HEK293 (cell line): ENCODE results near the gene KHSRP.

Experiments used
- KLF16 ChIP-seq: fragments of 450-650 bp; formaldehyde crosslinking; IDR thresholded peaks from 2 replicates; pipeline ENCODE4 v1.5.1; 2017; ENCODE audit warnings: missing biosample characterization, missing genetic modification characterization
- RBAK ChIP-seq: fragments of 450-650 bp; formaldehyde crosslinking; IDR thresholded peaks from 2 replicates; pipeline ENCODE4 v1.5.1; 2016; ENCODE audit warnings: missing biosample characterization, missing genetic modification characterization
- TCF7L2 ChIP-seq: IDR thresholded peaks from 2 replicates; pipeline ENCODE4 v1.6.1; 2011; ENCODE audit warnings: low read depth, mild to moderate bottlenecking, inconsistent platforms, low read length, moderate library complexity, borderline replicate concordance
- ZNF138 ChIP-seq: fragments of 450-650 bp; formaldehyde crosslinking; IDR thresholded peaks from 2 replicates; pipeline ENCODE4 v1.5.1; 2016; ENCODE audit warnings: missing biosample characterization, missing genetic modification characterization, borderline replicate concordance
- ZNF174 ChIP-seq: fragments of 450-650 bp; formaldehyde crosslinking; IDR thresholded peaks from 2 replicates; pipeline ENCODE4 v1.5.0; 2017; ENCODE audit warnings: missing biosample characterization, mild to moderate bottlenecking, missing genetic modification characterization
- ZNF416 ChIP-seq: fragments of 450-650 bp; formaldehyde crosslinking; IDR thresholded peaks from 2 replicates; pipeline ENCODE4 v1.5.1; 2016; ENCODE audit warnings: missing biosample characterization, missing genetic modification characterization
- ZNF501 ChIP-seq: fragments of 450-650 bp; formaldehyde crosslinking; IDR thresholded peaks from 2 replicates; pipeline ENCODE4 v1.5.1; 2016; ENCODE audit warnings: missing biosample characterization, missing genetic modification characterization
- TF ChIP-seq, protein P1 (sequence below): fragments of 450-650 bp; formaldehyde crosslinking; IDR thresholded peaks from 2 replicates; pipeline ENCODE4 v1.5.1; 2016; ENCODE audit warnings: missing biosample characterization, missing genetic modification characterization
- TF ChIP-seq, protein P2 (sequence below): fragments of 450-650 bp; formaldehyde crosslinking; IDR thresholded peaks from 2 replicates; pipeline ENCODE4 v1.5.1; 2016; ENCODE audit warnings: missing biosample characterization, missing genetic modification characterization

DNA sequence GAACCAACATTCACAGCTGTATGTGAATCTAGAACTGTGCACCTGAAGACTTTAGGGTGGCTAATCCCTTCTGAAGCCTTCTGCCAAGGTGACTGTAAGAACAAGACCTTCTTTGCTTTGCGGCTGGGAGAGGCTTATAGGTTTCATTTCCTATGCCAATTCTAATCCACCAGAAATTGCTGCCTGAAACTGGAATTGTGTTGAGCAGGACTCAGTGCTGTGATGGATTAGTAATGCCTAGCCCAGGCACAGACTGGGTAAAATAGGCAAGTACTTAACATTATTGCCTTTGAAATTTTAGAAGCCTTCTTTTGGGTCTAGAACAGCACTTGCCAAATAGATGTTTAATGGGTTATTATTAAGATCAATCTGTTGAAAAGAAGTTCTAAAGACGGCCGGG is 23.4 kb upstream of the KHSRP start:
- TF ChIP-seq, protein P1, sequence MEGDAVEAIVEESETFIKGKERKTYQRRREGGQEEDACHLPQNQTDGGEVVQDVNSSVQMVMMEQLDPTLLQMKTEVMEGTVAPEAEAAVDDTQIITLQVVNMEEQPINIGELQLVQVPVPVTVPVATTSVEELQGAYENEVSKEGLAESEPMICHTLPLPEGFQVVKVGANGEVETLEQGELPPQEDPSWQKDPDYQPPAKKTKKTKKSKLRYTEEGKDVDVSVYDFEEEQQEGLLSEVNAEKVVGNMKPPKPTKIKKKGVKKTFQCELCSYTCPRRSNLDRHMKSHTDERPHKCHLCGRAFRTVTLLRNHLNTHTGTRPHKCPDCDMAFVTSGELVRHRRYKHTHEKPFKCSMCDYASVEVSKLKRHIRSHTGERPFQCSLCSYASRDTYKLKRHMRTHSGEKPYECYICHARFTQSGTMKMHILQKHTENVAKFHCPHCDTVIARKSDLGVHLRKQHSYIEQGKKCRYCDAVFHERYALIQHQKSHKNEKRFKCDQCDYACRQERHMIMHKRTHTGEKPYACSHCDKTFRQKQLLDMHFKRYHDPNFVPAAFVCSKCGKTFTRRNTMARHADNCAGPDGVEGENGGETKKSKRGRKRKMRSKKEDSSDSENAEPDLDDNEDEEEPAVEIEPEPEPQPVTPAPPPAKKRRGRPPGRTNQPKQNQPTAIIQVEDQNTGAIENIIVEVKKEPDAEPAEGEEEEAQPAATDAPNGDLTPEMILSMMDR (tag by site-specific recombination) = no peak
- no peak for TF ChIP-seq ZNF138 (tag by site-specific recombination)
- TF ChIP-seq KLF16 (tag by site-specific recombination) = no peak
- TF ChIP-seq TCF7L2 = no peak
- TF ChIP-seq ZNF416 (tag by site-specific recombination) = no peak
- no peak for TF ChIP-seq RBAK (tag by site-specific recombination)
- no peak for TF ChIP-seq ZNF174 (tag by site-specific recombination)
- no peak for TF ChIP-seq ZNF501
- TF ChIP-seq, protein P2, sequence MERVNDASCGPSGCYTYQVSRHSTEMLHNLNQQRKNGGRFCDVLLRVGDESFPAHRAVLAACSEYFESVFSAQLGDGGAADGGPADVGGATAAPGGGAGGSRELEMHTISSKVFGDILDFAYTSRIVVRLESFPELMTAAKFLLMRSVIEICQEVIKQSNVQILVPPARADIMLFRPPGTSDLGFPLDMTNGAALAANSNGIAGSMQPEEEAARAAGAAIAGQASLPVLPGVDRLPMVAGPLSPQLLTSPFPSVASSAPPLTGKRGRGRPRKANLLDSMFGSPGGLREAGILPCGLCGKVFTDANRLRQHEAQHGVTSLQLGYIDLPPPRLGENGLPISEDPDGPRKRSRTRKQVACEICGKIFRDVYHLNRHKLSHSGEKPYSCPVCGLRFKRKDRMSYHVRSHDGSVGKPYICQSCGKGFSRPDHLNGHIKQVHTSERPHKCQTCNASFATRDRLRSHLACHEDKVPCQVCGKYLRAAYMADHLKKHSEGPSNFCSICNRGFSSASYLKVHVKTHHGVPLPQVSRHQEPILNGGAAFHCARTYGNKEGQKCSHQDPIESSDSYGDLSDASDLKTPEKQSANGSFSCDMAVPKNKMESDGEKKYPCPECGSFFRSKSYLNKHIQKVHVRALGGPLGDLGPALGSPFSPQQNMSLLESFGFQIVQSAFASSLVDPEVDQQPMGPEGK (tag by site-specific recombination) = no peak
